SK-N-SH (cell line): Measurements from ENCODE around the gene CD180. TPM values are rescaled to one million over a fixed set of nuclear protein-coding genes. Genes with fewer than 3 reads are reported as not detected.

Experiments
- CTCF ChIA-PET: fragments of 300-600, 350-600 bp; formaldehyde crosslinking; extraction: SDS; loops from one replicate; lab custom pipeline; 2021; lab: Yijun Ruan, JAX
- POLR2A ChIA-PET: fragments of 350-600 bp; sonication (Branson Sonifier 250); formaldehyde crosslinking; extraction: SDS; loops from one replicate; lab custom pipeline; 2020; ENCODE audit warnings: antibody characterized with exemption, inconsistent platforms; lab: Yijun Ruan, JAX
- DNase-seq: peaks from one replicate; pipeline ENCODE4 v3.0.0; 2012
- H2AFZ ChIP-seq: fragments of 200-600 bp; sonication (generic); 2 replicates; pipeline ENCODE4 v1.8.1; 2016; ENCODE audit warnings: antibody characterized with exemption, mild to moderate bottlenecking, low read depth
- H3F3A ChIP-seq: fragments of 200-600 bp; sonication (generic); replicated peaks from 2 replicates; pipeline ENCODE3; 2016; ENCODE audit warnings: antibody characterized with exemption, mild to moderate bottlenecking; ENCODE audit not compliant: insufficient read depth
- H3K27ac ChIP-seq, 2 experiments: fragments of 200-500 bp in 1 of 2; fragments of 200-600 bp in 1 of 2; sonication (Bioruptor generic) in 1 of 2; sonication (generic), shearing (Covaris generic) in 1 of 2; 2 replicates each; pipeline versions ENCODE4 v1.5.1 to v1.6.1; 2014 to 2016; ENCODE audit warnings: low read depth in 2 of 2, inconsistent platforms in 1 of 2, low read length in 1 of 2, mild to moderate bottlenecking in 1 of 2, mixed read lengths in 1 of 2
- H3K27me3 ChIP-seq: fragments of 200-600 bp; sonication (generic), shearing (Covaris generic); 2 replicates; pipeline ENCODE4 v1.6.1; 2016; ENCODE audit warnings: mixed run types; ENCODE audit not compliant: insufficient read depth
- H3K36me3 ChIP-seq, 2 experiments: fragments of 200-500 bp in 1 of 2; fragments of 200-600 bp in 1 of 2; sonication (Bioruptor generic) in 1 of 2; sonication (generic) in 1 of 2; replicated peaks in 1 of 2; 2 replicates each; pipeline versions ENCODE3 to v1.5.1; 2014 to 2016; ENCODE audit warnings: low read length in 1 of 2, mild to moderate bottlenecking in 1 of 2; ENCODE audit not compliant: insufficient read depth in 2 of 2, control insufficient read depth in 1 of 2
- H3K4me1 ChIP-seq, 2 experiments: fragments of 200-500 bp in 1 of 2; fragments of 200-600 bp in 1 of 2; sonication (Bioruptor generic) in 1 of 2; sonication (generic), shearing (Covaris generic) in 1 of 2; 2 replicates each; pipeline versions ENCODE4 v1.5.1 to v1.6.1; 2014 to 2016; ENCODE audit warnings: low read depth in 1 of 2, low read length in 1 of 2, mixed run types in 1 of 2; ENCODE audit not compliant: insufficient read depth in 2 of 2, control insufficient read depth in 1 of 2
- H3K4me2 ChIP-seq: fragments of 200-600 bp; sonication (generic), shearing (Covaris generic); 2 replicates; pipeline ENCODE4 v1.6.1; 2017; ENCODE audit warnings: mixed run types
- H3K4me3 ChIP-seq, 2 experiments: fragments of 200-500 bp in 1 of 2; fragments of 200-600 bp in 1 of 2; sonication (Bioruptor generic) in 1 of 2; sonication (generic), shearing (Covaris generic) in 1 of 2; 2 replicates each; pipeline versions ENCODE4 v1.5.1 to v1.8.1; 2014 to 2016; ENCODE audit warnings: low read depth in 2 of 2, inconsistent platforms in 1 of 2, low read length in 1 of 2, mild to moderate bottlenecking in 1 of 2, mixed read lengths in 1 of 2, moderate library complexity in 1 of 2
- H3K79me2 ChIP-seq: fragments of 200-600 bp; sonication (generic); 2 replicates; pipeline ENCODE4 v1.8.1; 2017; ENCODE audit warnings: mild to moderate bottlenecking; ENCODE audit not compliant: insufficient read depth
- H3K9ac ChIP-seq: fragments of 200-600 bp; sonication (generic); 2 replicates; pipeline ENCODE4 v1.6.1; 2017; ENCODE audit warnings: mixed run types
- H3K9me2 ChIP-seq: fragments of 200-600 bp; sonication (generic); 2 replicates; pipeline ENCODE4 v1.6.1; 2017; ENCODE audit warnings: mixed run types
- H3K9me3 ChIP-seq: fragments of 200-600 bp; sonication (generic); 2 replicates; pipeline ENCODE4 v1.6.1; 2017; ENCODE audit warnings: mixed run types, mild to moderate bottlenecking, moderate library complexity
- H4K20me1 ChIP-seq: fragments of 200-600 bp; sonication (generic); 2 replicates; pipeline ENCODE4 v1.6.1; 2017; ENCODE audit warnings: mild to moderate bottlenecking, mixed run types; ENCODE audit not compliant: insufficient read depth
- CHD2 ChIP-seq: fragments of 150-350 bp; IDR thresholded peaks from 2 replicates; pipeline ENCODE4 v1.6.1; 2018; ENCODE audit warnings: low read length; ENCODE audit not compliant: partially characterized antibody
- ELF1 ChIP-seq: IDR thresholded peaks from 2 replicates; pipeline ENCODE4 v1.4.0; 2012
- EP300 ChIP-seq, 2 experiments: IDR thresholded peaks; 2 replicates each; pipeline versions ENCODE4 v1.4.0 to v1.6.1; 2012; ENCODE audit warnings: borderline replicate concordance in 1 of 2, low read depth in 1 of 2, low read length in 1 of 2
- FOXJ3 ChIP-seq: sonication (generic); formaldehyde crosslinking; IDR thresholded peaks from 2 replicates; pipeline ENCODE4 v1.5.1; 2020; ENCODE audit warnings: mild to moderate bottlenecking, missing genetic modification reagents
- GABPA ChIP-seq: IDR thresholded peaks from 2 replicates; pipeline ENCODE4 v1.4.0; 2012; ENCODE audit warnings: low read depth, mild to moderate bottlenecking
- IRF3 ChIP-seq: fragments of 150-350 bp; IDR thresholded peaks from 2 replicates; pipeline ENCODE4 v1.6.1; 2016; ENCODE audit warnings: mild to moderate bottlenecking, low read depth, low read length
- JUND ChIP-seq: IDR thresholded peaks from 2 replicates; pipeline ENCODE4 v1.4.0; 2012
- NFIC ChIP-seq: IDR thresholded peaks from 2 replicates; pipeline ENCODE4 v1.4.0; 2012; ENCODE audit warnings: borderline replicate concordance
- NRF1 ChIP-seq: IDR thresholded peaks from 2 replicates; pipeline ENCODE4 v1.6.1; 2012; ENCODE audit warnings: low read depth, mild to moderate bottlenecking, low read length
- PBX3 ChIP-seq: IDR thresholded peaks from 2 replicates; pipeline ENCODE4; 2012
- REST ChIP-seq: IDR thresholded peaks from 2 replicates; pipeline ENCODE4 v1.6.1; 2012; ENCODE audit warnings: mild to moderate bottlenecking, low read depth, low read length, moderate library complexity
- SIN3A ChIP-seq: IDR thresholded peaks from 2 replicates; pipeline ENCODE4 v1.6.1; 2012; ENCODE audit warnings: low read depth, mild to moderate bottlenecking, low read length, moderate library complexity, borderline replicate concordance
- TAF1 ChIP-seq: IDR thresholded peaks from 2 replicates; pipeline ENCODE4 v1.6.1; 2012; ENCODE audit warnings: low read depth, mild to moderate bottlenecking, low read length, moderate library complexity, borderline replicate concordance
- TCF12 ChIP-seq: IDR thresholded peaks from 2 replicates; pipeline ENCODE4 v1.4.0; 2012
- USF1 ChIP-seq: IDR thresholded peaks from 2 replicates; pipeline ENCODE4 v1.4.0; 2012; ENCODE audit warnings: low read depth, borderline replicate concordance
- ZBTB33 ChIP-seq: IDR thresholded peaks from 2 replicates; pipeline ENCODE4 v1.4.0; 2012; ENCODE audit warnings: low read depth, borderline replicate concordance
- WGBS: methylation state at CpG from one replicate; pipeline ENCODE4 v1.1.6; 2017; ENCODE audit warnings: low lambda C conversion rate; 5-methylcytosine and 5-hydroxymethylcytosine counted together
- polyA plus RNA-seq, 3 experiments: library from polyadenylated mRNA; depleted of rRNA; stranded (reverse); fragments of >200 nt; gene quantifications; 2 replicates each; pipeline ENCODE4 v1.2.3, GENCODE V29; 2012

CD180 gene
- polyA plus RNA-seq, 1 of the 3 experiments (the other 2 are of a cell fraction): 0.02 TPM

DNA sequence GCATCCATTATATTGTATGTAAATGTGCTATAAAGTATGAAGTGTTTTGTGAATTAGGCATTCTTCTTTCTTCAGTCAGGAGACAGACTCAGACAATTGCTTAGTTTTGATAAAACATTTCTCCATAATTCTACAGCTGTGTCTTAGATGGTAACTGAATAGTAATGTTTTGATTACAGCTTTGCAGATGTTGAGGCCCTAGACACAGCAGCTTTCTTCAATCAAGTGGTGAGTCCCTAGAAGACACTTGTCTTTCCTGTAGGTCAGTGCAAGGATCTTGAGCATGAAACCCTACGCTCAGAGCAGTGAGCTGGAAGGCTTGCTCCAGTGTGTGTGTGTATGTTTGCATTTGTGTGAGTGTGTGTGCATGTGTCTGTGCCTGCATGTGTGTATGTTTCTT lies 46.8 kb upstream of the CD180 start:
- H3K9me3 ChIP-seq: no peaks in the 10 kb centered on the region
- ChIA-PET CTCF (interaction anchor here (0.6 kb wide), 1 partner anchor 1009 kb away, joined by 3 read pairs; no protein-coding TSS in a partner anchor), POLR2A (no interaction called here)
- no peak overlapping the region for H3K4me2 ChIP-seq
- no peaks in the 10 kb centered on the region for H3K9me2 ChIP-seq
- no peak overlapping the region for H3K27ac ChIP-seq
- H3K36me3 ChIP-seq: no peaks in the 10 kb centered on the region
- H2AFZ ChIP-seq: no peak overlapping the region
- DNase-seq: no peak
- H3K4me3 ChIP-seq: no peak overlapping the region
- no CpG with 5 or more reads among the region's 1 CpG for WGBS
- peaks cover 5% of the 10 kb centered on the region for H3F3A ChIP-seq
- H3K79me2 ChIP-seq: no peaks in the 10 kb centered on the region
- no peaks in the 10 kb centered on the region for H3K27me3 ChIP-seq
- TF ChIP-seq EP300 (IDR thresholded peaks at IDR 0.05; ENCODE audit: borderline replicate concordance in 1 of 2, low read depth in 1 of 2, low read length in 1 of 2) (no peak), ZBTB33 (no peak), JUND (no peak), TAF1 (no peak), REST (no peak), IRF3 (no peak), ELF1 (no peak), FOXJ3 (no peak), USF1 (no peak), GABPA (no peak), PBX3 (no peak), CHD2 (no peak), NFIC (no peak), TCF12 (no peak), NRF1 (no peak), SIN3A (no peak)
- no peaks in the 10 kb centered on the region for H4K20me1 ChIP-seq
- no peak overlapping the region for H3K9ac ChIP-seq
- peaks cover 14 to 47% of the 10 kb centered on the region in 2 experiments; a peak in 3 of 4 replicates for H3K4me1 ChIP-seq
